Loucy (cell line): ENCODE measurements around the gene SCO2.

ENCODE experiments used
- H2AFZ ChIP-seq: fragments of 200-600 bp; sonication (generic); 2 replicates; pipeline ENCODE4 v1.6.0; 2016; ENCODE audit warnings: antibody characterized with exemption, mild to moderate bottlenecking, low read length, moderate library complexity
- H3F3A ChIP-seq: fragments of 200-600 bp; 2 replicates; pipeline ENCODE4 v1.6.0; 2016; ENCODE audit warnings: antibody characterized with exemption, low read depth, mild to moderate bottlenecking
- H3K27me3 ChIP-seq: fragments of 200-600 bp; sonication (generic); 2 replicates; pipeline ENCODE4 v1.6.1; 2014; ENCODE audit warnings: low read length, mild to moderate bottlenecking; ENCODE audit not compliant: insufficient read depth, poor library complexity, severe bottlenecking
- H3K36me3 ChIP-seq: fragments of 200-600 bp; sonication (generic); 2 replicates; pipeline ENCODE4 v1.6.1; 2016; ENCODE audit warnings: low read length; ENCODE audit not compliant: insufficient read depth
- H3K4me1 ChIP-seq: fragments of 200-600 bp; sonication (generic); 2 replicates; pipeline ENCODE4 v1.5.1; 2014; ENCODE audit warnings: low read length, mild to moderate bottlenecking; ENCODE audit not compliant: insufficient read depth, poor library complexity, severe bottlenecking
- H3K4me2 ChIP-seq: fragments of 200-600 bp; sonication (generic); 2 replicates; pipeline ENCODE4 v1.6.0; 2014; ENCODE audit warnings: antibody characterized with exemption, low read length, low read depth, mild to moderate bottlenecking; ENCODE audit not compliant: poor library complexity, severe bottlenecking
- H3K4me3 ChIP-seq: fragments of 200-600 bp; sonication (generic); 2 replicates; pipeline ENCODE4 v1.5.1; 2014; ENCODE audit warnings: low read length, mild to moderate bottlenecking, mixed read lengths; ENCODE audit not compliant: poor library complexity, severe bottlenecking
- H3K79me2 ChIP-seq: fragments of 200-600 bp; sonication (generic); 2 replicates; pipeline ENCODE4 v1.6.1; 2014; ENCODE audit warnings: low read length; ENCODE audit not compliant: insufficient read depth
- H3K9ac ChIP-seq: fragments of 200-600 bp; sonication (generic); 2 replicates; pipeline ENCODE4 v1.6.0; 2014; ENCODE audit warnings: mild to moderate bottlenecking, low read depth, low read length, moderate library complexity; ENCODE audit not compliant: poor library complexity, severe bottlenecking
- H3K9me2 ChIP-seq: fragments of 200-600 bp; sonication (generic); replicated peaks from 2 replicates; pipeline ENCODE4 v1.6.1; 2016; ENCODE audit warnings: low read depth, low read length, mixed read lengths
- H3K9me3 ChIP-seq: fragments of 200-600 bp; sonication (generic); 2 replicates; pipeline ENCODE4 v1.6.1; 2014; ENCODE audit warnings: mild to moderate bottlenecking, antibody characterized with exemption, low read length, low read depth; ENCODE audit not compliant: insufficient read depth
- H4K20me1 ChIP-seq: fragments of 200-600 bp; sonication (generic); 2 replicates; pipeline ENCODE4 v1.6.0; 2014; ENCODE audit warnings: antibody characterized with exemption, low read length, mild to moderate bottlenecking; ENCODE audit not compliant: insufficient read depth, poor library complexity, severe bottlenecking
- EZH2phosphoT487 ChIP-seq: fragments of 200-600 bp; IDR thresholded peaks from 2 replicates; pipeline ENCODE4 v1.6.1; 2018; ENCODE audit warnings: antibody characterized with exemption, mild to moderate bottlenecking, moderate library complexity, borderline replicate concordance
- TF ChIP-seq, protein P1 (sequence below): fragments of 200-600 bp; sonication (generic); conservative IDR thresholded peaks from 2 replicates; pipeline ENCODE4 v1.5.1; 2014; ENCODE audit warnings: mild to moderate bottlenecking, antibody characterized with exemption, low read length

SCO2 gene

DNA sequence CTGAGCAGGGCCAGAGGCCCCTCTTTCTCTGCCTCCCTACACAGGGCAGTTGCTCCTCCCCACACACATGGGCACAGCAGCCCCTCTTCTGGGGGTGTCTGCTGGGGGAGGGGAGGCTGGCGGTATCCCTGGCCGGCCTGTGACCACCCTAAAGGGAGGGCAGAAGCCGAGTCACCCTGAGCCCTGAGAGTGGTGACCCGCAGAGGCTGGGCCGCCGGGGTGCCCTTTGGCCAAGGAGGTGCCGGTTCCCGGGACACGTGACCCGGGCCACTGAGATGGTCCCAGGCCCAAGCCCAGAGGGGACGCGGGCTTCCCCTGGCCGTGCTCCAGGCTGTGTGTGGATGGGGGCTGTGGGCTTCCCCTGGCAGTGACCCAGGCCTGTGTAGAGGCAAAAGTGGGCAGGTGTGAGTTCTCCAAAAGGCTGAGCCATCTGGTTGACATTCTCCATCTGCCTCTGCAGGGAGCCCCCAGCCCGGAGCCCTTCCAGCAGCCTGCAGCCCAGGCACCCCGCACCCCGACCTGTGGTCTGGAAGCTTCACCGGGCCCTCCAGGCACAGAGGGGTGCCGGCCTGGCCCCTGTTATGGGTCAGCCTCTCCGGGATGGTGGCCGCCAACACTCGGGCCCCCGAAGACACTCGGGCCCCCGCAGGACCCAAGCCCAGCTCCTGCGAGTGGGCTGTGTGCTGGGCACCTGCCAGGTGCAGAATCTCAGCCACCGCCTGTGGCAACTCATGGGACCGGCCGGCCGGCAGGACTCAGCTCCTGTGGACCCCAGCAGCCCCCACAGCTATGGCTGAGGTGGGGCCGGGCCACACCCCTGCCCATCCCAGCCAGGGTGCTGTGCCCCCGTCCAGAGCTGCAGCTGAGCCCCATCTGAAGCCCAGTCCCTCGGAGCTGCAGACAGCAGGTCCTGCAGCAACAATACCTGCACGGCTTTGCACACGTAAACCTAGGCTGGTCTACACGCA lies 43.0 kb downstream of the SCO2 start:
- Histone ChIP-seq H3K9me2 (no peaks in the 10 kb centered on the region), H3K9me3 (no peaks in the 10 kb centered on the region), H3K4me2 (no peak overlapping the region), H3K4me1 (peaks cover 3% of the 10 kb centered on the region), H3K4me3 (no peak overlapping the region), H3K9ac (no peak overlapping the region), H4K20me1 (no peaks in the 10 kb centered on the region), H3K79me2 (no peaks in the 10 kb centered on the region), H3K27me3 (no peaks in the 10 kb centered on the region), H2AFZ (no peak overlapping the region), H3F3A (no peaks in the 10 kb centered on the region), H3K36me3 (no peaks in the 10 kb centered on the region)
- no peak for TF ChIP-seq EZH2phosphoT487
- TF ChIP-seq, protein P1, sequence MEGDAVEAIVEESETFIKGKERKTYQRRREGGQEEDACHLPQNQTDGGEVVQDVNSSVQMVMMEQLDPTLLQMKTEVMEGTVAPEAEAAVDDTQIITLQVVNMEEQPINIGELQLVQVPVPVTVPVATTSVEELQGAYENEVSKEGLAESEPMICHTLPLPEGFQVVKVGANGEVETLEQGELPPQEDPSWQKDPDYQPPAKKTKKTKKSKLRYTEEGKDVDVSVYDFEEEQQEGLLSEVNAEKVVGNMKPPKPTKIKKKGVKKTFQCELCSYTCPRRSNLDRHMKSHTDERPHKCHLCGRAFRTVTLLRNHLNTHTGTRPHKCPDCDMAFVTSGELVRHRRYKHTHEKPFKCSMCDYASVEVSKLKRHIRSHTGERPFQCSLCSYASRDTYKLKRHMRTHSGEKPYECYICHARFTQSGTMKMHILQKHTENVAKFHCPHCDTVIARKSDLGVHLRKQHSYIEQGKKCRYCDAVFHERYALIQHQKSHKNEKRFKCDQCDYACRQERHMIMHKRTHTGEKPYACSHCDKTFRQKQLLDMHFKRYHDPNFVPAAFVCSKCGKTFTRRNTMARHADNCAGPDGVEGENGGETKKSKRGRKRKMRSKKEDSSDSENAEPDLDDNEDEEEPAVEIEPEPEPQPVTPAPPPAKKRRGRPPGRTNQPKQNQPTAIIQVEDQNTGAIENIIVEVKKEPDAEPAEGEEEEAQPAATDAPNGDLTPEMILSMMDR: no peak

DNA sequence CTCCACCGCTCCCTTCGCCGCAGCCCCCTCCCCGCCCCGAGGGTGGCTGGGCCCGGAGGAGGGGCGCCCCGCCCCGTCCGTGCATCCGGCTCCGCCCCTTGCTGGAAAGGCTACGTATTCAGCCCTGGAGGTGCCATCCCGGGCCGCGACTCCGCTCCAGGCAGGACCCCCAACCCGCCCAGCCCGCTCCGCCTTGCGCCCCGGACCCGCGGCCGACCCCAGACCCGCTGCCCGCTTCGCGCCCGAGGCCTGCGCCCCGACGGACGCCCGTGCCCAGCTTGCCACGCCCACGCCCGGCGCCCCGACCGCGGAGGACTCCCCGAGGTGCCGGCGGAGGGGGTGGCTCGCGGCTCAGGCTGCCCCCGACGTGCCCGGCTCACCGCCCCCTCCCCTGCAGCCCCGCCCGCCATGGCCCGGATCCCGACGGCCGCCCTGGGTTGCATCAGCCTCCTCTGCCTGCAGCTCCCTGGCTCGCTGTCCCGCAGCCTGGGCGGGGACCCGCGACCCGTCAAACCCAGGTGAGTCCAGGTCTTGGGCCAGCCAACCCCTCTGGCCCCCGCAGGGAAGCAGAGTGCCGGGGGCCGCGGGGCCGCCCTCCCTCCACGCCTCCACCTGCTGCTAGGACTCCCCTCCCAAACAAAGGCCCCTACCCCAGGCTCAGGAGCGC lies 43.8 kb downstream of the SCO2 start, which contains the start of gene ADM2:
TSS of gene ADM2 (plus strand) at position 104 of the 667 bp plus-strand sequence. CDS start at position 409, 305 bp downstream.
- H3K27me3 ChIP-seq: no peaks in the 10 kb centered on the region
- H3K4me1 ChIP-seq: peaks cover 8% of the 10 kb centered on the region
- H3F3A ChIP-seq: no peaks in the 10 kb centered on the region
- no peaks in the 10 kb centered on the region for H3K9me2 ChIP-seq
- no peak within 1 kb of the TSS for H3K4me2 ChIP-seq
- H3K9ac ChIP-seq: no peak within 1 kb of the TSS
- no peaks in the 10 kb centered on the region for H4K20me1 ChIP-seq
- no peak for TF ChIP-seq EZH2phosphoT487
- TF ChIP-seq, protein P1: no peak
- H3K4me3 ChIP-seq: no peak within 1 kb of the TSS
- H2AFZ ChIP-seq: no peak within 1 kb of the TSS
- H3K79me2 ChIP-seq: no peaks in the 10 kb centered on the region
- H3K9me3 ChIP-seq: no peaks in the 10 kb centered on the region
- H3K36me3 ChIP-seq: no peaks in the 10 kb centered on the region

DNA sequence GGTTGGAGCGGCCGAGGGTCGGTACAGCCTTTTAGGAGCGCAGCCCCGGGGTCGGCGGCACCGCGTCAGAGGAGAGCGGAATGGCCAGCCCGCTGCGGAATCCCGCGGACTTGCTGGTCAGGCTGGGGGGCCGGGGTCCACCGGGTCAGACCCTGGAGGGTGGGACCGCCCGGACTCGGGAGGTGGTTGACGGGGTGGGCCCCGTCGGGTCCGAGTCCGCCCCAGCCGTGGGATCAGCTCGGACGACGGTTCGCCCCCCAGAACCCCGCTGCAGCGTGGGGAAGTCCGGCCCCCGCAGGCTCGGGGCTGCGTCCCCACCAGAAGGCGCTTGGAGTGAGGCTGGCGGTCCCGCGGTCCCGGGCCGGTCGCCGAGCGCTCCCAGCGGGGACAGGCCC lies 44.4 kb downstream of the SCO2 start:
- Histone ChIP-seq H3K9me2 (no peaks in the 10 kb centered on the region), H3K4me2 (no peak overlapping the region), H4K20me1 (no peaks in the 10 kb centered on the region), H3K4me1 (peaks cover 8% of the 10 kb centered on the region), H3K9me3 (no peaks in the 10 kb centered on the region), H3F3A (no peaks in the 10 kb centered on the region), H2AFZ (no peak overlapping the region), H3K9ac (no peak overlapping the region), H3K79me2 (no peaks in the 10 kb centered on the region), H3K4me3 (no peak overlapping the region), H3K27me3 (no peaks in the 10 kb centered on the region), H3K36me3 (no peaks in the 10 kb centered on the region)
- TF ChIP-seq EZH2phosphoT487: no peak
